ENCODE results near the gene SERPINA6.
"Not testable (repeated sequence)": the region's sequence is repeated elsewhere in the genome, so short reads cannot be mapped to it uniquely, and the experiment has no call there.

Gene SERPINA6

DNA sequence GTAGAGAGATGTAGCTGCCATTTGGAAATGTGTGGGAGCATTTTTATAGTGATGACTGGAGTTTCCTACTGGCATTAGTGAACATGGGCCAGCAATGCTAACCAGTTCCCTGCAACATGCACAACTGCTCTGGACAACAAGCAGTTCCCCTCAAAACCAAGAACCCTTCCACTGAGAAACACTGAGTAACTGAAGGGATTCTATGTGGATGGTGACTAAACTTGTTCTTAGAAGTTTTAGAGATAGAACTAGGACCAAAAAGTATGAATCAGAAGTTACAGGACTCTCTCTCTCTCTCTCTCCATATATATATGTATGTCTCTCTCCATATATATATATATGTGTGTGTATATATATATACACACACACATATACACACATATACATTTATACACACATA is 38.0 kb downstream of the SERPINA6 start:
- Histone ChIP-seq H3K27ac (ENCODE audit: low read length) (no peak overlapping the region), H3K4me3 (ENCODE audit: low read depth in 1 of 2, low read length in 2 of 2) (no peak overlapping the region), H3K9me3 (ENCODE audit: control insufficient read depth in 1 of 2, low read length in 2 of 2) (no peaks in the 10 kb centered on the region), H3K27me3 (ENCODE audit: low read depth, low read length) (no peaks in the 10 kb centered on the region), H3K36me3 (ENCODE audit: control insufficient read depth in 1 of 2, insufficient read depth in 2 of 2, low read length in 2 of 2) (no peaks in the 10 kb centered on the region), H3K4me1 (ENCODE audit: control insufficient read depth in 1 of 2, insufficient read depth in 2 of 2, low read length in 2 of 2) (no peaks in the 10 kb centered on the region)

DNA sequence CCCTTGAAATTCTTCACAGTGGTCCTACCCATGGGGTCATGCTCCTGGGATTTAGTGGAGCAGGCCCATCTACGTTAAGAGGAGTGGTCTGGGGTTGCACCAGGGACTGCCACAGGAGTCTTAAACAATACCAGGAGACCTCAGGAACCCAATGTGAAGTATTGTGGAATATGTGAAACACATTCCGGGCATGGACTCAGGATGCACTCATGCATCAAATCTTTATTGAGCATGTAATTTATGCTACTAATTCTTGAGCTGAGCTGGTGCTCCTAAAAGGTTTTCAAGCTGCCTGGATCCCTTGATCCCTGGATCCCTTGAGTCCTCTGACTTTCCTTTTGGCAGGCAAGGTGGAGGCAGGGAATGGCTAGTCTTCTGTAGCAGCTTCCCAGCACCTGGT is 38.9 kb downstream of the SERPINA6 start:
- H3K27ac ChIP-seq (ENCODE audit: low read length): no peak overlapping the region
- no peaks in the 10 kb centered on the region for H3K4me1 ChIP-seq (ENCODE audit: control insufficient read depth in 1 of 2, insufficient read depth in 2 of 2, low read length in 2 of 2)
- H3K36me3 ChIP-seq (ENCODE audit: control insufficient read depth in 1 of 2, insufficient read depth in 2 of 2, low read length in 2 of 2): no peaks in the 10 kb centered on the region
- H3K4me3 ChIP-seq (ENCODE audit: low read depth in 1 of 2, low read length in 2 of 2): no peak overlapping the region
- H3K9me3 ChIP-seq (ENCODE audit: control insufficient read depth in 1 of 2, low read length in 2 of 2): no peaks in the 10 kb centered on the region
- H3K27me3 ChIP-seq (ENCODE audit: low read depth, low read length): no peaks in the 10 kb centered on the region

GRCh38 chr14:94282991-94283723 is 40.0 kb downstream of the SERPINA6 start:
- no peaks in the 10 kb centered on the region for H3K27me3 ChIP-seq (ENCODE audit: low read depth, low read length)
- H3K27ac ChIP-seq (ENCODE audit: low read length): no peak overlapping the region
- no peak overlapping the region for H3K4me3 ChIP-seq (ENCODE audit: low read depth in 1 of 2, low read length in 2 of 2)
- H3K9me3 ChIP-seq (ENCODE audit: control insufficient read depth in 1 of 2, low read length in 2 of 2): no peaks in the 10 kb centered on the region
- no peaks in the 10 kb centered on the region for H3K4me1 ChIP-seq (ENCODE audit: control insufficient read depth in 1 of 2, insufficient read depth in 2 of 2, low read length in 2 of 2)
- no peaks in the 10 kb centered on the region for H3K36me3 ChIP-seq (ENCODE audit: control insufficient read depth in 1 of 2, insufficient read depth in 2 of 2, low read length in 2 of 2)

DNA sequence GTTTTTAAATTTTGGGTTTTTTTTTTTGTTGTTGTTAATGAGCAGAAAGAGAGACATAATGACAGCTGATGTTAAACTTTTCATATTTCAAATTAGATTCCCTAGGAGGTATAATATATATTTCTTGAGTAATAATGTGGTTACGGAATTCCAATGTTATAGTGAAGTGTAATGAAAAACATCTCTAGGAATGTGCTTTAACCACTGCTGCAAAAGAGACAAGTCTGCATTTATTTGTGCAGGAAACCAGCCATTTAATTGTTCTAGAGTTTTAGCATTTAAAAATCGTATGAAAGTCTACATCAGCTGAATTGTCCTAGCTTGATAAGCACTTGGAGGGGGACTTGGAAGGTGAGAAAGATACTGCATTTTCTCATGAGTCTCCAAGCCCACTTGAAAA is 44.4 kb downstream of the SERPINA6 start:
- no peaks in the 10 kb centered on the region for H3K9me3 ChIP-seq (ENCODE audit: control insufficient read depth in 1 of 2, low read length in 2 of 2)
- H3K36me3 ChIP-seq (ENCODE audit: control insufficient read depth in 1 of 2, insufficient read depth in 2 of 2, low read length in 2 of 2): no peaks in the 10 kb centered on the region
- H3K4me3 ChIP-seq (ENCODE audit: low read depth in 1 of 2, low read length in 2 of 2): no peak overlapping the region
- H3K4me1 ChIP-seq (ENCODE audit: control insufficient read depth in 1 of 2, insufficient read depth in 2 of 2, low read length in 2 of 2): no peaks in the 10 kb centered on the region
- no peaks in the 10 kb centered on the region for H3K27me3 ChIP-seq (ENCODE audit: low read depth, low read length)
- H3K27ac ChIP-seq (ENCODE audit: low read length): no peak overlapping the region

DNA sequence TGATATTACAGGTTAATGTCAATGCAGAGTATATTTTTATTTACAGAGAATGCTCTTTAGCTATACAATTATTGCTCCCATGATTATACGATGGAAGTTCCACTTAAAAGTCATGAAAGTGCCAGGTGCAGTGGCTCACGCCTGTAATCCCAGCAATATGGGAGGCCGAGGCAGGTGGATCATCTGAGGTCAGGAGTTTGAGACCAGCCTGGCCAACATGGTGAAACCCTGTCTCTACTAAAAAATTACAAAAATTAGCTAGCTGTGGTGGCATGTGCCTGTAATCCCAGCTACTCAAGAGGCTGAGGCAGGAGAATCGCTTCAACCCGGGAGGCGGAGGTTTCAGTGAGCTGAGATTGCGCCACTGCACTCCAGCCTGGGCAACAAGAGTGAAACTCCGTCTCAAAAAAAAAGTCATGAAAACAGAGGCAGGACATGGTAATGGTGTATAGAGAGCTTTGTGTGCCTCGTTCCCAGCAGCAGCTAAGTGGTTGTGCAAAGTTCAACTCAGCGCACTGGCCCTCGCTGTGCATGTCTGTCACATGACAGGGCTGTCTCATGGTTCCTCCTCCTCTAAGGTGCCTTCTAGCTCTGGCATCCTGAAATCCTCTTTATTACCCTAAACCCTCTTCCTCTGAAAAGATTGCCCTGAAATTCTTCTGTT is 46.1 kb downstream of the SERPINA6 start:
- H3K27ac ChIP-seq (ENCODE audit: low read length); H3K4me3 ChIP-seq (ENCODE audit: low read depth in 1 of 2, low read length in 2 of 2); H3K9me3 ChIP-seq (ENCODE audit: control insufficient read depth in 1 of 2, low read length in 2 of 2); H3K36me3 ChIP-seq (ENCODE audit: control insufficient read depth in 1 of 2, insufficient read depth in 2 of 2, low read length in 2 of 2); H3K27me3 ChIP-seq (ENCODE audit: low read depth, low read length); H3K4me1 ChIP-seq (ENCODE audit: control insufficient read depth in 1 of 2, insufficient read depth in 2 of 2, low read length in 2 of 2): not testable (repeated sequence)

DNA sequence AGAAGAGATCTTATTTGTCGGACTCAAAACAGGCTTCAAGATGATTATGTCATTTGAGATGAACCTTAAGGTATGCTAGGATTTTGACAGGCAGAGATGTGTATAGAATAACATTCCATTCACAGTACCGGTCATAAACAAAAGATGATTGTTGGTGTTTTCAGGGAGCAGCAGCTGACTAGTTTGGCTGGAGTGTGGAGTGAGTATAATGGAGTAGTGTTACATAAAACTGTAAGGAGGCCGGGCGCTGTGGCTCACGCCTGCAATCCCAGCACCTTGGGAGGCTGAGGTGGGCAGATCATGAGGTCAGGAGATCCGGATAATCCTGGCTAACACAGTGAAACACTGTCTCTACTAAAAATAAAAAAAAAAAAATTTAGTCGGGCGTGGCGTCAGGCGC is 54.0 kb downstream of the SERPINA6 start:
- no peak overlapping the region for H3K27ac ChIP-seq (ENCODE audit: low read length)
- H3K4me1 ChIP-seq (ENCODE audit: control insufficient read depth in 1 of 2, insufficient read depth in 2 of 2, low read length in 2 of 2): no peaks in the 10 kb centered on the region
- no peaks in the 10 kb centered on the region for H3K9me3 ChIP-seq (ENCODE audit: control insufficient read depth in 1 of 2, low read length in 2 of 2)
- H3K36me3 ChIP-seq (ENCODE audit: control insufficient read depth in 1 of 2, insufficient read depth in 2 of 2, low read length in 2 of 2): no peaks in the 10 kb centered on the region
- no peak overlapping the region for H3K4me3 ChIP-seq (ENCODE audit: low read depth in 1 of 2, low read length in 2 of 2)
- H3K27me3 ChIP-seq (ENCODE audit: low read depth, low read length): no peaks in the 10 kb centered on the region

- not testable (repeated sequence) for H3K27me3 ChIP-seq (ENCODE audit: low read depth, low read length); H3K9me3 ChIP-seq (ENCODE audit: control insufficient read depth in 1 of 2, low read length in 2 of 2); H3K36me3 ChIP-seq (ENCODE audit: control insufficient read depth in 1 of 2, insufficient read depth in 2 of 2, low read length in 2 of 2); H3K27ac ChIP-seq (ENCODE audit: low read length); H3K4me3 ChIP-seq (ENCODE audit: low read depth in 1 of 2, low read length in 2 of 2); H3K4me1 ChIP-seq (ENCODE audit: control insufficient read depth in 1 of 2, insufficient read depth in 2 of 2, low read length in 2 of 2)
These were observed 54.6 kb downstream of the SERPINA6 start for GRCh38 chr14:94268582-94268981.

DNA sequence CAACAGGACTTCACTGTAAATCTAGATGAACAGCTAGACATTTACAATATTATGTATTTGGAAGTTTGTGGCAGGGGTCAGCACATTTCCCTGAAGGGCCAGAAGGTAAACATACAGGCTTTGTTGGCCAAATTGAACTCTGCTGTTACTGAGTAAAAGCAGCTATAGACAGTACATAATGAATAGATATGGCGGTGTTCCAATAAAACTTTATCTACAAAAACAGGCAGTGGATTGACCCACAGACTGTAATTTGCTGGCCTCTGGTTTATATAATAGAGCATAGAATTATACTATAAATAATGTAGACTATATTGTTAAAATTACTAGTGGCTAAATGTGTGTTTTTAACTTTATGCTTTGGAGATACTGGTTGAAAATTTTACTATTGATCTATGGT is 55.8 kb downstream of the SERPINA6 start:
- Histone ChIP-seq H3K27me3 (ENCODE audit: low read depth, low read length) (no peaks in the 10 kb centered on the region), H3K4me3 (ENCODE audit: low read depth in 1 of 2, low read length in 2 of 2) (no peak overlapping the region), H3K36me3 (ENCODE audit: control insufficient read depth in 1 of 2, insufficient read depth in 2 of 2, low read length in 2 of 2) (no peaks in the 10 kb centered on the region), H3K4me1 (ENCODE audit: control insufficient read depth in 1 of 2, insufficient read depth in 2 of 2, low read length in 2 of 2) (no peaks in the 10 kb centered on the region), H3K27ac (ENCODE audit: low read length) (no peak overlapping the region), H3K9me3 (ENCODE audit: control insufficient read depth in 1 of 2, low read length in 2 of 2) (peaks cover 0 to 3% of the 10 kb centered on the region in 2 donors)

- H3K27me3 ChIP-seq (ENCODE audit: low read depth, low read length); H3K9me3 ChIP-seq (ENCODE audit: control insufficient read depth in 1 of 2, low read length in 2 of 2); H3K36me3 ChIP-seq (ENCODE audit: control insufficient read depth in 1 of 2, insufficient read depth in 2 of 2, low read length in 2 of 2); H3K4me1 ChIP-seq (ENCODE audit: control insufficient read depth in 1 of 2, insufficient read depth in 2 of 2, low read length in 2 of 2); H3K4me3 ChIP-seq (ENCODE audit: low read depth in 1 of 2, low read length in 2 of 2); H3K27ac ChIP-seq (ENCODE audit: low read length): not testable (repeated sequence)
These were observed 58.9 kb downstream of the SERPINA6 start for GRCh38 chr14:94264195-94264594.

All from muscle layer of duodenum (tissue), 2 donors.